ENCODE data around the gene SULT1A1. TPM values are rescaled to one million over a fixed set of nuclear protein-coding genes. Genes with fewer than 3 reads are reported as not detected.

SULT1A1 gene
- total and polyA plus RNA-seq, 5 donors from 2014 or later, result 6.4 to 19.2 (median 9.4) TPM

DNA sequence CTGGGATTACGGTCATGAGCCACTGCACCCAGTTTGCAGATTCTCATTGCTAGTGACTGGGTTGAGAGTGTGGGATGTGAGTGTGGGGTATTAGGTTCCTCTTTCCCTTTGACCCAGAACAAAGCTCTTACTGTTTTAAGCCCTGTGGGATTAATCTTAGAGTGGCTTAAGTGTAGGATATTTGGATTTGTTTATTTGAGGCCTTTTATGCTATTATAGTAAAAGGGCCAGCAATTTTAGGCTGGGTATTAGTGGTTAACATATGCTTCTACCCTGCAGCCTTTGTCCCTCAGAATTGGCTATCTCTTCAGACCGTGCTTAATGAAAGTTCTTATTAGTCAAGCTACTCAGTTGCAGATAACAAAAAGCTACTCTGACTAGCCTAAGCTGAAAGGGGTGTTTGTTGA, 52.9 kb downstream of the SULT1A1 start:
- peak overlapping the region in 2 of 4 donors; percentile 12 to 32 for H3K4me3 Mint-ChIP-seq
- H3K36me3 ChIP-seq (ENCODE audit: control insufficient read depth, insufficient read depth, low read length), result peaks cover 16% of the 10 kb centered on the region
- H3K4me1 ChIP-seq (ENCODE audit: control insufficient read depth, insufficient read depth, low read length, poor library complexity, severe bottlenecking), result peaks cover 27% of the 10 kb centered on the region
- H3K27me3 ChIP-seq (ENCODE audit: control insufficient read depth, insufficient read depth, low read length), result no peaks in the 10 kb centered on the region
- DNase-seq (no peak), ATAC-seq (ENCODE audit: low read depth in 2 of 2) (no peak)
- H3K27ac ChIP-seq (ENCODE audit: insufficient read depth, low read length, poor library complexity, severe bottlenecking), result no peak overlapping the region
- no peaks in the 10 kb centered on the region for H3K27me3 Mint-ChIP-seq
- peaks cover 0 to 2% (median 0%) of the 10 kb centered on the region in 7 donors for H3K9me3 Mint-ChIP-seq
- peaks cover 22 to 70% (median 36%) of the 10 kb centered on the region in 4 donors for H3K4me1 Mint-ChIP-seq
- H3K4me3 ChIP-seq (ENCODE audit: low read depth, low read length), result no peak overlapping the region
- peak overlapping the region in 2 of 3 donors; percentile 42 to 56 for H3K27ac Mint-ChIP-seq
- H3K9me3 ChIP-seq (ENCODE audit: control insufficient read depth in 2 of 2, low read length in 2 of 2), result no peaks in the 10 kb centered on the region
- peaks cover 22% of the 10 kb centered on the region for H3K36me3 Mint-ChIP-seq

DNA sequence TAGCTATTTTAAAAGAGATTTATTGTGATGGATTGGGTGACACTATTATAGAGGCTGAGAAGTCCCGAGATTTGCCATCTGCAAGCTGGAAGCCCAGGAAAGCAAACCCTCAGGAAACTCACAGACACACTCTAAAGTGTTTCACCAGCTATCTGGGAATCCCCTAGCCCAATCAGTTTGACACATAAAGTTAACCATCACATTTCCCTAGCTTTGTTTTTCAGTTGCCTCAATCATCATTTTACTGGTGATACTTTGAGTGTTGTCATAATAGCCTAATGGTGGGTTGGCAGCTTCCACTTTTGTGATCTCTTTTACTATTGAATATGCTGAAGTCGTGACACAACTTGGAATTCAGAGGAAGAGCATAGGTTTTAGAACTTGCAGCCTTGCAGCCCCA, 54.3 kb downstream of the SULT1A1 start:
- Histone ChIP-seq H3K4me3 (ENCODE audit: low read depth, low read length) (peak overlapping the region; percentile 44), H3K4me1 (ENCODE audit: control insufficient read depth, insufficient read depth, low read length, poor library complexity, severe bottlenecking) (peaks cover 27% of the 10 kb centered on the region), H3K27me3 (ENCODE audit: control insufficient read depth, insufficient read depth, low read length) (no peaks in the 10 kb centered on the region), H3K9me3 (ENCODE audit: control insufficient read depth in 2 of 2, low read length in 2 of 2) (no peaks in the 10 kb centered on the region), H3K27ac (ENCODE audit: insufficient read depth, low read length, poor library complexity, severe bottlenecking) (no peak overlapping the region), H3K36me3 (ENCODE audit: control insufficient read depth, insufficient read depth, low read length) (peaks cover 16% of the 10 kb centered on the region)
- DNase-seq (peak in 1 of 3 donors; percentile 20), ATAC-seq (ENCODE audit: low read depth in 2 of 2) (no peak)
- H3K9me3 Mint-ChIP-seq, result peaks cover 0 to 2% (median 0%) of the 10 kb centered on the region in 7 donors
- H3K4me1 Mint-ChIP-seq, result peaks cover 22 to 64% (median 33%) of the 10 kb centered on the region in 4 donors
- H3K36me3 Mint-ChIP-seq, result peaks cover 17% of the 10 kb centered on the region
- no peak overlapping the region for H3K27ac Mint-ChIP-seq
- peak overlapping the region; percentile 18 to 96 (median 84) for H3K4me3 Mint-ChIP-seq
- H3K27me3 Mint-ChIP-seq, result no peaks in the 10 kb centered on the region

Other genes with a start within 250 kb of the SULT1A1 start
- 3.0 TPM for gene NPIPB6, start 246.5 kb downstream of the SULT1A1 start, total RNA-seq
- gene NPIPB6, start 246.5 kb downstream of the SULT1A1 start, polyA plus RNA-seq, result under 1 TPM in 2 of 4 donors, not detected in 2; 0.13 to 0.42 TPM
- 49.6 TPM for gene EIF3CL, start 206.2 kb downstream of the SULT1A1 start, total RNA-seq
- gene EIF3CL, start 206.2 kb downstream of the SULT1A1 start, polyA plus RNA-seq, result 10 to 100 TPM; 14.5 to 44.2 (median 23.3) TPM
- gene NPIPB7, start 137.7 kb downstream of the SULT1A1 start, total RNA-seq, result not detected
- gene NPIPB7, start 137.7 kb downstream of the SULT1A1 start, polyA plus RNA-seq, result not detected
- 55.2 TPM for gene CLN3, start 118.0 kb downstream of the SULT1A1 start, total RNA-seq
- 10 to 100 TPM; 24.8 to 39.3 (median 30.7) TPM for gene CLN3, start 118.0 kb downstream of the SULT1A1 start, polyA plus RNA-seq
- gene APOBR, start 115.4 kb downstream of the SULT1A1 start, total RNA-seq, result 6.8 TPM
- under 1 TPM; 0.11 to 0.72 (median 0.21) TPM for gene APOBR, start 115.4 kb downstream of the SULT1A1 start, polyA plus RNA-seq
- not detected for gene IL27, start 103.2 kb downstream of the SULT1A1 start, total RNA-seq
- not detected for gene IL27, start 103.2 kb downstream of the SULT1A1 start, polyA plus RNA-seq
- gene NUPR1, start 71.1 kb downstream of the SULT1A1 start, total RNA-seq, result not detected
- gene NUPR1, start 71.1 kb downstream of the SULT1A1 start, polyA plus RNA-seq, result not detected
- 49.5 TPM for gene SGF29, start 56.1 kb downstream of the SULT1A1 start, total RNA-seq
- gene SGF29, start 56.1 kb downstream of the SULT1A1 start, polyA plus RNA-seq, result 10 to 100 TPM; 43.4 to 97.5 (median 70.5) TPM
- gene SULT1A2, start 13.0 kb downstream of the SULT1A1 start, total RNA-seq, result 0.39 TPM
- not detected for gene SULT1A2, start 13.0 kb downstream of the SULT1A1 start, polyA plus RNA-seq
- gene NPIPB8, start 28.0 kb upstream of the SULT1A1 start, total RNA-seq, result 1.1 TPM
- gene NPIPB8, start 28.0 kb upstream of the SULT1A1 start, polyA plus RNA-seq, result not detected
- gene EIF3C, start 101.4 kb upstream of the SULT1A1 start, total RNA-seq, result 182 TPM
- gene EIF3C, start 101.4 kb upstream of the SULT1A1 start, polyA plus RNA-seq, result 100 to 1,000 TPM; 131 to 214 (median 178) TPM
- 5.8 TPM for gene NPIPB9, start 141.7 kb upstream of the SULT1A1 start, total RNA-seq
- under 1 TPM in 2 of 4 donors, not detected in 2; 0.20 to 0.23 TPM for gene NPIPB9, start 141.7 kb upstream of the SULT1A1 start, polyA plus RNA-seq
- 342 TPM for gene ATXN2L, start 213.0 kb upstream of the SULT1A1 start, total RNA-seq
- 10 to 100 TPM; 11.0 to 20.8 (median 11.6) TPM for gene ATXN2L, start 213.0 kb upstream of the SULT1A1 start, polyA plus RNA-seq
- 98.4 TPM for gene TUFM, start 236.3 kb upstream of the SULT1A1 start, total RNA-seq
- gene TUFM, start 236.3 kb upstream of the SULT1A1 start, polyA plus RNA-seq, result 100 to 1,000 TPM; 125 to 165 (median 147) TPM